CD4-positive, alpha-beta memory T cell (primary cell): ENCODE results near the gene PRR9. TPM values are rescaled to one million over a fixed set of nuclear protein-coding genes. Genes with fewer than 3 reads are reported as not detected.

Experiments
- CTCF ChIA-PET: fragments of 350-600 bp; sonication (Branson Sonifier 250); formaldehyde crosslinking; loops from one replicate; lab custom pipeline; 2021; ENCODE audit warnings: inconsistent platforms; ENCODE audit not compliant: partially characterized antibody; lab: Charles Lee
- POLR2A ChIA-PET: fragments of 350-600 bp; sonication (Branson Sonifier 250); formaldehyde crosslinking; loops from one replicate; lab custom pipeline; 2021; ENCODE audit not compliant: partially characterized antibody; lab: Charles Lee
- DNase-seq, 5 donors: peaks; one replicate each; pipeline versions ENCODE4 v3.0.0 to v3.0.0-alpha.2; 2020 to 2022; ENCODE audit warnings: mixed read lengths in 1 of 5
- H3K27ac ChIP-seq: one replicate; pipeline ENCODE4 v1.7.0; 2013; ENCODE audit warnings: low read depth, low read length
- H3K27me3 ChIP-seq: 2 replicates; pipeline ENCODE4 v1.7.0; 2013; ENCODE audit warnings: mild to moderate bottlenecking, low read length, moderate library complexity; ENCODE audit not compliant: insufficient read depth
- H3K36me3 ChIP-seq: 2 replicates; pipeline ENCODE4 v1.7.0; 2013; ENCODE audit warnings: mild to moderate bottlenecking, low read length, moderate library complexity; ENCODE audit not compliant: insufficient read depth
- H3K4me1 ChIP-seq: 2 replicates; pipeline ENCODE4 v1.7.0; 2013; ENCODE audit warnings: mild to moderate bottlenecking, low read length, moderate library complexity; ENCODE audit not compliant: insufficient read depth
- H3K4me3 ChIP-seq, 2 donors: one replicate each; pipeline ENCODE4 v1.7.0; 2013; ENCODE audit warnings: low read length in 2 of 2, mild to moderate bottlenecking in 1 of 2
- H3K9me3 ChIP-seq, 2 donors: one replicate each; pipeline ENCODE4 v1.7.0; 2013; ENCODE audit warnings: low read length in 2 of 2, control low read depth in 1 of 2; ENCODE audit not compliant: control insufficient read depth in 1 of 2
- H3K27ac Mint-ChIP-seq, 7 donors: one replicate each; pipeline ENCODE4 v1.8.0; 2020 to 2021; ENCODE audit warnings: mixed read lengths in 7 of 7, mild to moderate bottlenecking in 6 of 7, inconsistent platforms in 3 of 7, moderate library complexity in 3 of 7
- H3K27me3 Mint-ChIP-seq, 2 donors: one replicate each; pipeline ENCODE4 v1.8.0; 2020 to 2021; ENCODE audit warnings: mixed read lengths in 2 of 2
- H3K36me3 Mint-ChIP-seq, 2 donors: one replicate each; pipeline ENCODE4 v1.8.0; 2020 to 2021; ENCODE audit warnings: mixed read lengths in 2 of 2, inconsistent platforms in 1 of 2, mild to moderate bottlenecking in 1 of 2
- H3K4me1 Mint-ChIP-seq, 4 donors: one replicate each; pipeline ENCODE4 v1.8.0; 2020 to 2021; ENCODE audit warnings: mixed read lengths in 4 of 4, mild to moderate bottlenecking in 1 of 4
- H3K4me3 Mint-ChIP-seq, 8 donors: one replicate each; pipeline ENCODE4 v1.8.0; 2020 to 2021; ENCODE audit warnings: mixed read lengths in 8 of 8, mild to moderate bottlenecking in 7 of 8, moderate library complexity in 6 of 8, inconsistent platforms in 3 of 8
- H3K9me3 Mint-ChIP-seq, 8 donors: one replicate each; pipeline ENCODE4 v1.8.0; 2020 to 2021; ENCODE audit warnings: mixed read lengths in 8 of 8, mild to moderate bottlenecking in 5 of 8, inconsistent platforms in 3 of 8, moderate library complexity in 1 of 8
- intact Hi-C: fragments of 100-400 bp; cut with micrococcal nuclease; formaldehyde crosslinking; loops from one replicate; pipeline ENCODE4 v1.15.1; 2023
- polyA plus RNA-seq, 2 donors: library from polyadenylated mRNA; unstranded; fragments of 300-500 nt; fragmentation: Illumina TruSeq; gene quantifications; one replicate each; pipeline ENCODE4 v1.2.3, GENCODE V29; 2021
- total RNA-seq, 2 experiments: library from RNA; stranded (reverse); gene quantifications; one replicate each; pipeline ENCODE4 v1.2.3, GENCODE V29; 2021

Gene PRR9
- total and polyA plus RNA-seq, 4 experiments from 2014 or later = not detected

- no peaks in the 10 kb centered on the region for H3K4me1 ChIP-seq
- Mint-ChIP-seq H3K4me3 (no peak overlapping the region), H3K9me3 (peaks cover 0 to 6% (median 0%) of the 10 kb centered on the region in 8 donors), H3K27me3 (peaks cover 34 to 46% of the 10 kb centered on the region in 2 donors), H3K27ac (no peak overlapping the region), H3K36me3 (no peaks in the 10 kb centered on the region), H3K4me1 (no peaks in the 10 kb centered on the region)
- H3K4me3 ChIP-seq = no peak overlapping the region
- no peaks in the 10 kb centered on the region for H3K27me3 ChIP-seq
- intact Hi-C loops = no loop called here
- no peaks in the 10 kb centered on the region for H3K36me3 ChIP-seq
- POLR2A ChIA-PET = no interaction called here
- no peak overlapping the region for H3K27ac ChIP-seq
- CTCF ChIA-PET = no interaction called here
- H3K9me3 ChIP-seq = no peaks in the 10 kb centered on the region
- DNase-seq = no peak
Measured at GRCh38 chr1:153192697-153193096, 24.7 kb upstream of the PRR9 start.

GRCh38 chr1:153194331-153195050 is 22.9 kb upstream of the PRR9 start:
- ChIA-PET CTCF (no interaction called here), POLR2A (no interaction called here)
- H3K27me3 Mint-ChIP-seq = peaks cover 33 to 45% of the 10 kb centered on the region in 2 donors
- Histone ChIP-seq H3K9me3 (no peaks in the 10 kb centered on the region), H3K4me3 (no peak overlapping the region), H3K27me3 (no peaks in the 10 kb centered on the region), H3K36me3 (no peaks in the 10 kb centered on the region), H3K4me1 (no peaks in the 10 kb centered on the region), H3K27ac (no peak overlapping the region)
- H3K4me1 Mint-ChIP-seq = no peaks in the 10 kb centered on the region
- H3K36me3 Mint-ChIP-seq = no peaks in the 10 kb centered on the region
- H3K9me3 Mint-ChIP-seq = peaks cover 0 to 5% (median 0%) of the 10 kb centered on the region in 8 donors
- H3K4me3 Mint-ChIP-seq = no peak overlapping the region
- no peak for DNase-seq
- no peak overlapping the region for H3K27ac Mint-ChIP-seq
- intact Hi-C loops = no loop called here

GRCh38 chr1:153195216-153195615 is 22.2 kb upstream of the PRR9 start:
- no peaks in the 10 kb centered on the region for H3K4me1 ChIP-seq
- no peaks in the 10 kb centered on the region for H3K36me3 ChIP-seq
- H3K4me3 Mint-ChIP-seq = no peak overlapping the region
- no peak overlapping the region for H3K27ac ChIP-seq
- no peaks in the 10 kb centered on the region for H3K4me1 Mint-ChIP-seq
- H3K36me3 Mint-ChIP-seq = no peaks in the 10 kb centered on the region
- H3K27me3 ChIP-seq = no peaks in the 10 kb centered on the region
- ChIA-PET POLR2A (no interaction called here), CTCF (no interaction called here)
- H3K4me3 ChIP-seq = no peak overlapping the region
- H3K9me3 Mint-ChIP-seq = peaks cover 0 to 4% (median 0%) of the 10 kb centered on the region in 8 donors
- intact Hi-C loops = no loop called here
- peaks cover 28 to 40% of the 10 kb centered on the region in 2 donors for H3K27me3 Mint-ChIP-seq
- no peak for DNase-seq
- no peaks in the 10 kb centered on the region for H3K9me3 ChIP-seq
- no peak overlapping the region for H3K27ac Mint-ChIP-seq

- intact Hi-C loops = no loop called here
- Mint-ChIP-seq H3K9me3 (no peaks in the 10 kb centered on the region), H3K27me3 (peaks cover 14 to 20% of the 10 kb centered on the region in 2 donors), H3K36me3 (no peaks in the 10 kb centered on the region), H3K4me3 (no peak overlapping the region), H3K27ac (no peak overlapping the region), H3K4me1 (no peaks in the 10 kb centered on the region)
- Histone ChIP-seq H3K4me3 (no peak overlapping the region), H3K9me3 (no peaks in the 10 kb centered on the region), H3K4me1 (no peaks in the 10 kb centered on the region), H3K27ac (no peak overlapping the region), H3K36me3 (no peaks in the 10 kb centered on the region), H3K27me3 (no peaks in the 10 kb centered on the region)
- POLR2A ChIA-PET = no interaction called here
- CTCF ChIA-PET = interaction anchor here (0.6 kb wide), 1 partner anchor 20 kb away, joined by 3 read pairs; no protein-coding TSS in a partner anchor
- no peak for DNase-seq
Measured at GRCh38 chr1:153202006-153202405, 15.4 kb upstream of the PRR9 start.

GRCh38 chr1:153203130-153203529 is 14.3 kb upstream of the PRR9 start, which contains the start of gene LELP1:
Gene LELP1, plus strand, starts transcription at chr1:153203430. Its CDS starts 1,278 bp downstream, at chr1:153204708.
- ChIA-PET POLR2A (no interaction called here), CTCF (interaction anchor here (1.0 kb wide), 1 partner anchor 44 kb away, joined by 3 read pairs; no protein-coding TSS in a partner anchor)
- H3K9me3 Mint-ChIP-seq = no peaks in the 10 kb centered on the region
- Histone ChIP-seq H3K9me3 (no peaks in the 10 kb centered on the region), H3K27ac (no peak within 1 kb of the TSS), H3K36me3 (no peaks in the 10 kb centered on the region), H3K27me3 (no peaks in the 10 kb centered on the region), H3K4me1 (no peaks in the 10 kb centered on the region), H3K4me3 (no peak within 1 kb of the TSS)
- no peaks in the 10 kb centered on the region for H3K4me1 Mint-ChIP-seq
- no peaks in the 10 kb centered on the region for H3K36me3 Mint-ChIP-seq
- H3K4me3 Mint-ChIP-seq = no peak within 1 kb of the TSS
- intact Hi-C loops = no loop called here
- H3K27ac Mint-ChIP-seq = peak within 1 kb of the TSS in 1 of 7 donors; percentile 11
- H3K27me3 Mint-ChIP-seq = peaks cover 17 to 24% of the 10 kb centered on the region in 2 donors
- no peak for DNase-seq

GRCh38 chr1:153206631-153207030 is 10.8 kb upstream of the PRR9 start:
- Mint-ChIP-seq H3K4me3 (no peak overlapping the region), H3K36me3 (no peaks in the 10 kb centered on the region), H3K4me1 (no peaks in the 10 kb centered on the region), H3K27ac (no peak overlapping the region), H3K9me3 (no peaks in the 10 kb centered on the region), H3K27me3 (peaks cover 21 to 34% of the 10 kb centered on the region in 2 donors)
- H3K4me1 ChIP-seq = no peaks in the 10 kb centered on the region
- no peak overlapping the region for H3K4me3 ChIP-seq
- ChIA-PET CTCF (no interaction called here), POLR2A (no interaction called here)
- no peak for DNase-seq
- no peak overlapping the region for H3K27ac ChIP-seq
- H3K9me3 ChIP-seq = no peaks in the 10 kb centered on the region
- intact Hi-C loops = no loop called here
- no peaks in the 10 kb centered on the region for H3K27me3 ChIP-seq
- no peaks in the 10 kb centered on the region for H3K36me3 ChIP-seq

GRCh38 chr1:153210206-153210605 is 7.2 kb upstream of the PRR9 start:
- no peaks in the 10 kb centered on the region for H3K9me3 Mint-ChIP-seq
- CTCF ChIA-PET = interaction anchor here (1.4 kb wide), 1 partner anchor 10 kb away, joined by 4 read pairs; no protein-coding TSS in a partner anchor

More at GRCh38 chr1:153210206-153210605, 7.2 kb upstream of the PRR9 start:
- Histone ChIP-seq H3K4me1 (no peaks in the 10 kb centered on the region), H3K9me3 (no peaks in the 10 kb centered on the region), H3K27me3 (no peaks in the 10 kb centered on the region), H3K27ac (no peak overlapping the region), H3K36me3 (no peaks in the 10 kb centered on the region), H3K4me3 (no peak overlapping the region)
- Mint-ChIP-seq H3K36me3 (no peaks in the 10 kb centered on the region), H3K27ac (no peak overlapping the region), H3K4me1 (no peaks in the 10 kb centered on the region), H3K27me3 (peaks cover 25 to 33% of the 10 kb centered on the region in 2 donors), H3K4me3 (no peak overlapping the region)
- intact Hi-C loops = no loop called here
- POLR2A ChIA-PET = no interaction called here
- DNase-seq = no peak
